Liver (tissue), 9 donors: ENCODE results near the gene CLPTM1L. TPM values are rescaled to one million over a fixed set of nuclear protein-coding genes. Genes with fewer than 3 reads are reported as not detected.

ENCODE experiments used
- DNase-seq: peaks from one replicate; pipeline ENCODE4 v3.0.0-alpha.2; 2017; ENCODE audit warnings: low spot score
- H3K27ac ChIP-seq, 2 donors: one replicate each; pipeline ENCODE4 v1.7.0; 2013; ENCODE audit warnings: inconsistent platforms in 2 of 2, low read length in 2 of 2, control low read depth in 1 of 2, low read depth in 1 of 2, mild to moderate bottlenecking in 1 of 2
- H3K27me3 ChIP-seq, 4 donors: one replicate each; pipeline versions ENCODE4 v1.6.1 to v1.7.0; 2013; ENCODE audit warnings: low read length in 3 of 4, inconsistent platforms in 1 of 4, mild to moderate bottlenecking in 1 of 4, moderate library complexity in 1 of 4; ENCODE audit not compliant: control insufficient read depth in 4 of 4, insufficient read depth in 4 of 4
- H3K36me3 ChIP-seq, 4 donors: one replicate each; pipeline versions ENCODE4 v1.6.1 to v1.7.0; 2013; ENCODE audit warnings: low read length in 3 of 4, mild to moderate bottlenecking in 3 of 4, low read depth in 1 of 4, moderate library complexity in 1 of 4; ENCODE audit not compliant: control insufficient read depth in 4 of 4, insufficient read depth in 3 of 4
- H3K4me1 ChIP-seq, 4 donors: one replicate each; pipeline versions ENCODE4 v1.6.1 to v1.7.0; 2013; ENCODE audit warnings: low read length in 3 of 4, mild to moderate bottlenecking in 3 of 4, moderate library complexity in 1 of 4; ENCODE audit not compliant: control insufficient read depth in 4 of 4, insufficient read depth in 4 of 4
- H3K4me3 ChIP-seq, 3 donors: one replicate each; pipeline versions ENCODE4 v1.6.1 to v1.7.0; 2013; ENCODE audit warnings: low read length in 3 of 3, control low read depth in 1 of 3, low read depth in 1 of 3, mild to moderate bottlenecking in 1 of 3
- H3K9ac ChIP-seq, 2 donors: one replicate each; pipeline ENCODE4 v1.7.0; 2013; ENCODE audit warnings: low read length in 2 of 2, mild to moderate bottlenecking in 2 of 2, moderate library complexity in 2 of 2, control low read depth in 1 of 2, low read depth in 1 of 2
- H3K9me3 ChIP-seq, 4 donors: one replicate each; pipeline versions ENCODE4 v1.6.1 to v1.7.0; 2013; ENCODE audit warnings: low read length in 3 of 4; ENCODE audit not compliant: control insufficient read depth in 4 of 4
- CTCF ChIP-seq: fragments of 150-350 bp; IDR thresholded peaks from 2 replicates; pipeline ENCODE4 v1.5.1; 2017; ENCODE audit warnings: improper control_type of control experiment, low read depth, low read length; ENCODE audit not compliant: missing input control
- EGR1 ChIP-seq, 2 donors: IDR thresholded peaks; 2 replicates each; pipeline ENCODE4 v1.6.1; 2016 to 2018; ENCODE audit warnings: antibody characterized with exemption in 2 of 2, low read depth in 2 of 2
- FOXA1 ChIP-seq: IDR thresholded peaks from 2 replicates; pipeline ENCODE4 v1.6.1; 2016; ENCODE audit warnings: antibody characterized with exemption
- FOXA2 ChIP-seq: IDR thresholded peaks from 2 replicates; pipeline ENCODE4 v1.6.1; 2016; ENCODE audit warnings: antibody characterized with exemption
- GABPA ChIP-seq, 2 donors: IDR thresholded peaks in 1 of 2; conservative IDR thresholded peaks in 1 of 2; 2 replicates each; pipeline ENCODE4 v1.6.1; 2016; ENCODE audit warnings: antibody characterized with exemption in 2 of 2, mild to moderate bottlenecking in 1 of 2, moderate library complexity in 1 of 2
- HNF4A ChIP-seq, 2 donors: conservative IDR thresholded peaks; 2 replicates each; pipeline ENCODE4 v1.6.1; 2016; ENCODE audit warnings: antibody characterized with exemption in 2 of 2, mild to moderate bottlenecking in 2 of 2
- HNF4G ChIP-seq: IDR thresholded peaks from 2 replicates; pipeline ENCODE4 v1.6.1; 2016; ENCODE audit warnings: antibody characterized with exemption
- JUND ChIP-seq, 2 donors: IDR thresholded peaks; 2 replicates each; pipeline ENCODE4 v1.6.1; 2016; ENCODE audit warnings: antibody characterized with exemption in 2 of 2
- MAX ChIP-seq: IDR thresholded peaks from 2 replicates; pipeline ENCODE4 v1.6.1; 2016; ENCODE audit warnings: antibody characterized with exemption
- NR2F2 ChIP-seq: IDR thresholded peaks from 2 replicates; pipeline ENCODE4 v1.6.1; 2016; ENCODE audit warnings: antibody characterized with exemption
- RAD21 ChIP-seq, 2 donors: IDR thresholded peaks; 2 replicates each; pipeline ENCODE4 v1.6.1; 2016; ENCODE audit warnings: antibody characterized with exemption in 2 of 2, mild to moderate bottlenecking in 2 of 2
- RXRA ChIP-seq, 2 donors: IDR thresholded peaks; 2 replicates each; pipeline ENCODE4 v1.6.1; 2017 to 2018; ENCODE audit warnings: antibody characterized with exemption in 2 of 2, mild to moderate bottlenecking in 1 of 2
- SP1 ChIP-seq: IDR thresholded peaks from 2 replicates; pipeline ENCODE4 v1.6.1; 2018; ENCODE audit warnings: antibody characterized with exemption, mild to moderate bottlenecking
- TAF1 ChIP-seq: conservative IDR thresholded peaks from 2 replicates; pipeline ENCODE4 v1.6.1; 2016; ENCODE audit warnings: antibody characterized with exemption, mild to moderate bottlenecking
- YY1 ChIP-seq: IDR thresholded peaks from 2 replicates; pipeline ENCODE4 v1.6.1; 2016; ENCODE audit warnings: antibody characterized with exemption, mild to moderate bottlenecking
- WGBS: extraction: QIAGEN DNeasy Blood & Tissue Kit; methylation state at CpG from one replicate; pipeline ENCODE4 v1.1.7; 2013; 5-methylcytosine and 5-hydroxymethylcytosine counted together
- polyA plus RNA-seq, 2 donors: library from polyadenylated mRNA; stranded (reverse) in 1 of 2; unstranded in 1 of 2; fragments of 200-250 nt in 1 of 2; fragments of >200 nt in 1 of 2; fragmentation: Nextera tagmentation in 1 of 2; extraction: Ambion mirVana in 1 of 2; gene quantifications; one replicate each; pipeline versions ENCODE4 v1.2.1 to v1.2.3, GENCODE V29; 2013 to 2015
- total RNA-seq, 2 donors: library from RNA; depleted of rRNA; stranded (reverse); fragments of >200 nt; gene quantifications; one replicate each; pipeline ENCODE4 v1.2.3, GENCODE V29; 2014
- TF ChIP-seq, protein P1 (sequence below): IDR thresholded peaks from 2 replicates; pipeline ENCODE4 v1.6.1; 2016; ENCODE audit warnings: antibody characterized with exemption
- donor health status: healthy.
- donor health status: healthy.
- donor health status: healthy.
- donor health status: healthy.
- donor health status: healthy.

The CLPTM1L gene
- total and polyA plus RNA-seq, 4 donors = 69.2 to 255 (median 146) TPM

DNA sequence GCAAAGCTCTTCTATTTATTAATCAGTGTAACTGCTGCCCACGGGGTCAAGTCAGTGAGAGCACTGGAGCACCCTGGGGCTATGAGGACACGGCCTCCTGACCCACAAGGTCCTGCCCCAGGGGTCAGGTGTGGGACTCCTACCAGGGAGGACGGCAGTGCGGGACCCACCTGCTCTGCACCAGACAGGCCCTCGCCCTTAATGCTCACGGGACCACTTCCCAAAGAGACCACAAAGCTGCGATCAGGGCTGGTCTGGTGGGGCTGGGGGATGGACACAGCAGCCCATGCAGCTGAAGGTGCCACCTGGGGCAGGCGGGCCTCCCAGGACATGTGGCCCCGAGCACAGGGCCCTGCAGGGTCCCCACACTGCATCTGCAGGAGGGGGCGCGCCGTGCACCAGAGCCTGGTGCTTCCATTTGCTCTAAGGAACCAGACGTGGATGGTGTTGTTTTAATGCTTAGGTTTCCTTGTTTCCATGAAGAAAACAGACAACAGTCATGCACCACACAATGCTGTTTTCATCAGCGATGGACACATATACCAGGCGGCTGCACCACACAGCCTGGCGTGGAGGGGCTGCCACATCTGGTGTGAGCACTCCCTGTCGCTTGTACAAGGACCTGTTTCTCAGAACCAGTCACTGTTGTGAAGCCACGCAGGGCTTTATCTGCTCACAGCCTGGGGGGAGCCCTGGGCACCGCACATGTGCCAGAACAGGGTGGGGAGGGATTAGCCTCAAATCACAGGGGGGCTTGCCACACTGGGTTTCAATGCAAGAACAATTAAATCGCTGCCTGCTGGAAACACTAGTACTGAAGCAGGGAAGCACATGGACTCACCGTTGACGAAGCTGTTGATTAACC lies 22.6 kb downstream of the CLPTM1L start:
- H3K36me3 ChIP-seq = peaks cover 18 to 86% (median 39%) of the 10 kb centered on the region in 4 donors
- H3K27ac ChIP-seq = no peak overlapping the region
- no peak for DNase-seq
- no peaks in the 10 kb centered on the region for H3K4me1 ChIP-seq
- H3K27me3 ChIP-seq = no peaks in the 10 kb centered on the region
- no peak overlapping the region for H3K9ac ChIP-seq
- 92% methylated on average over 22 of the region's 22 CpGs for WGBS
- no peak for TF ChIP-seq CTCF
- no peak for TF ChIP-seq YY1
- TF ChIP-seq, protein P1, sequence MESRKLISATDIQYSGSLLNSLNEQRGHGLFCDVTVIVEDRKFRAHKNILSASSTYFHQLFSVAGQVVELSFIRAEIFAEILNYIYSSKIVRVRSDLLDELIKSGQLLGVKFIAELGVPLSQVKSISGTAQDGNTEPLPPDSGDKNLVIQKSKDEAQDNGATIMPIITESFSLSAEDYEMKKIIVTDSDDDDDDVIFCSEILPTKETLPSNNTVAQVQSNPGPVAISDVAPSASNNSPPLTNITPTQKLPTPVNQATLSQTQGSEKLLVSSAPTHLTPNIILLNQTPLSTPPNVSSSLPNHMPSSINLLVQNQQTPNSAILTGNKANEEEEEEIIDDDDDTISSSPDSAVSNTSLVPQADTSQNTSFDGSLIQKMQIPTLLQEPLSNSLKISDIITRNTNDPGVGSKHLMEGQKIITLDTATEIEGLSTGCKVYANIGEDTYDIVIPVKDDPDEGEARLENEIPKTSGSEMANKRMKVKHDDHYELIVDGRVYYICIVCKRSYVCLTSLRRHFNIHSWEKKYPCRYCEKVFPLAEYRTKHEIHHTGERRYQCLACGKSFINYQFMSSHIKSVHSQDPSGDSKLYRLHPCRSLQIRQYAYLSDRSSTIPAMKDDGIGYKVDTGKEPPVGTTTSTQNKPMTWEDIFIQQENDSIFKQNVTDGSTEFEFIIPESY = no peak
- no peak for TF ChIP-seq RXRA (IDR thresholded peaks at IDR 0.05)
- TF ChIP-seq TAF1 = no peak
- TF ChIP-seq FOXA2 = no peak
- no peak for TF ChIP-seq HNF4G
- TF ChIP-seq RAD21 (IDR thresholded peaks at IDR 0.05) = no peak
- TF ChIP-seq HNF4A (conservative IDR thresholded peaks at IDR 0.05) = no peak
- TF ChIP-seq FOXA1 = no peak
- no peak overlapping the region for H3K4me3 ChIP-seq
- H3K9me3 ChIP-seq = no peaks in the 10 kb centered on the region

DNA sequence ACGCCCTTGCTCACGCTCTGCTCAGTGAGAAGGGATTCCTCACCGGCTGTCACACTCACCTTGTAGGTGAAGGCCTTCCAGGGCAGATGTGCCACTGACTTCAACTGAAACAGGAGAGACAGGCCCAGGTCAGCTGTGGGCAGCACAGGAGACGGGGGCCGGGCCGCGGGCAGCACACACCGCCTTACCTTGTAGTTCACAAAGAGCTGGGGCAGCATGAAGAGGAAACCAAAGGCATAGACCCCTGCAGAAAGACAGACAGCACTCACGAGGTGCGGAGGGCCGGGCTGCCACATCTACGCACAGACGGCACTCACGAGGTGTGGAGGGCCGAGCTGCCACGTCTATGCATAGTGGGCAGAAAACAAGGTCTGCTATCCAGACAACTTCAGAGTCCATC lies 23.3 kb downstream of the CLPTM1L start:
- no peak for DNase-seq
- no peak overlapping the region for H3K4me3 ChIP-seq
- no peaks in the 10 kb centered on the region for H3K27me3 ChIP-seq
- H3K27ac ChIP-seq = no peak overlapping the region
- peaks cover 18 to 85% (median 39%) of the 10 kb centered on the region in 4 donors for H3K36me3 ChIP-seq
- TF ChIP-seq CTCF (no peak), JUND (IDR thresholded peaks at IDR 0.05) (no peak), RAD21 (IDR thresholded peaks at IDR 0.05) (no peak), NR2F2 (no peak), TAF1 (no peak), GABPA (IDR thresholded peaks at IDR 0.05 in 1 of 2, conservative IDR thresholded peaks at IDR 0.05 in 1 of 2) (no peak), HNF4A (conservative IDR thresholded peaks at IDR 0.05) (no peak), MAX (no peak), EGR1 (IDR thresholded peaks at IDR 0.05; ENCODE audit: low read depth in 2 of 2) (no peak), RXRA (IDR thresholded peaks at IDR 0.05) (no peak), SP1 (no peak)
- TF ChIP-seq, protein P1 = no peak
- peaks cover under 1 to 2% (median 1%) of the 10 kb centered on the region in 4 donors for H3K4me1 ChIP-seq
- 96% methylated on average over 16 of the region's 16 CpGs for whole genome bisulfite sequencing
- H3K9ac ChIP-seq = no peak overlapping the region
- H3K9me3 ChIP-seq = no peaks in the 10 kb centered on the region
